GM23338 (cell line): ENCODE measurements around the gene ZC2HC1B.

Experiments
- CREB1 ChIP-seq: fragments of 250-450 bp; sonication (Bioruptor Pico); IDR thresholded peaks from 2 replicates; pipeline ENCODE4 v1.5.0; 2020; ENCODE audit warnings: low read depth, mild to moderate bottlenecking, moderate library complexity
- CTCF ChIP-seq, 2 experiments: fragments of 200-600 bp in 1 of 2; sonication (generic) in 1 of 2; conservative IDR thresholded peaks; 2 replicates each; pipeline versions ENCODE4 v1.5.1 to v1.6.1; 2016 to 2017; ENCODE audit warnings: antibody characterized with exemption in 2 of 2, low read depth in 2 of 2, mild to moderate bottlenecking in 2 of 2, moderate library complexity in 1 of 2
- EZH2 ChIP-seq: fragments of 200-600 bp; sonication (generic); IDR thresholded peaks from one replicate; pipeline ENCODE4 v1.8.0; 2017; ENCODE audit warnings: antibody characterized with exemption, mild to moderate bottlenecking, low read depth; ENCODE audit not compliant: unreplicated experiment
- EZH2phosphoT487 ChIP-seq: fragments of 200-600 bp; sonication (generic); IDR thresholded peaks from one replicate; pipeline ENCODE4 v1.8.1; 2018; ENCODE audit warnings: antibody characterized with exemption; ENCODE audit not compliant: unreplicated experiment
- JUNB ChIP-seq: IDR thresholded peaks from one replicate; pipeline ENCODE4 v1.6.1; 2016; ENCODE audit warnings: antibody characterized with exemption; ENCODE audit not compliant: unreplicated experiment
- NANOG ChIP-seq: IDR thresholded peaks from 2 replicates; pipeline ENCODE4 v1.6.1; 2016; ENCODE audit warnings: antibody characterized with exemption, borderline replicate concordance
- POLR2AphosphoS5 ChIP-seq: IDR thresholded peaks from 2 replicates; pipeline ENCODE4 v1.6.1; 2016; ENCODE audit warnings: antibody characterized with exemption, low read depth
- REST ChIP-seq: IDR thresholded peaks from one replicate; pipeline ENCODE4 v1.6.1; 2018; ENCODE audit warnings: antibody characterized with exemption; ENCODE audit not compliant: unreplicated experiment
- ZNF114 ChIP-seq: fragments of 250-450 bp; sonication (Bioruptor Pico); IDR thresholded peaks from 2 replicates; pipeline ENCODE4 v1.5.0; 2020; ENCODE audit warnings: mild to moderate bottlenecking, moderate library complexity

DNA sequence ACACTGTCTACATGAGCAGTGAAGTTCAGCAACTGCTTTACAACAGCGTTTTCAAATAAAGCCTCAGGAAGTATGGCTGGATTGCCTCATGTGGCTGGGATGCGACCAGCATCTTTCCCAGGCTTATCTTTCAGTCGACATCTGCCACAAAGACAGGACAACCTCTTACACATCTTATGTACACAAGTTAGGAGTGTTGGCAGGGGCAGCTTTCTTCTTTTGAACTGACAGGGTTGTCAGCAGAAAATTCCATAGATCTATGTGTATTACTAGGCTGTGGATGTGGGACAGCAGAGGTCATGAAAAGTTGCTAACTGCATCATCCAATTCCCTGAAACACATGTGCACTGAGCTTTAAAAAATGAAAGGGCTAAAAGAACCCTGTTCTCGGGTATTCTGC is 95.7 kb downstream of the ZC2HC1B start:
- no peak for TF ChIP-seq EZH2
- no peak for TF ChIP-seq CTCF (conservative IDR thresholded peaks at IDR 0.05; ENCODE audit: low read depth in 2 of 2)
- TF ChIP-seq EZH2phosphoT487 = no peak
- no peak for TF ChIP-seq POLR2AphosphoS5
- no peak for TF ChIP-seq REST
- TF ChIP-seq CREB1 (CRISPR knock-in tag) = no peak
- no peak for TF ChIP-seq JUNB
- no peak for TF ChIP-seq NANOG
- TF ChIP-seq ZNF114 (CRISPR knock-in tag) = no peak
